K562 (cell line): ENCODE measurements around the gene CXCL17. TPM values are rescaled to one million over a fixed set of nuclear protein-coding genes. Genes with fewer than 3 reads are reported as not detected.

ENCODE experiments used
- ATF3 ChIP-seq, 2 experiments: fragments of 450-650 bp in 1 of 2; sonication (generic) in 1 of 2; formaldehyde crosslinking in 1 of 2; IDR thresholded peaks in 1 of 2; conservative IDR thresholded peaks in 1 of 2; 2 replicates each; pipeline versions ENCODE4 v1.6.1 to v1.8.1; 2016 to 2023; ENCODE audit warnings: mild to moderate bottlenecking in 2 of 2, moderate library complexity in 2 of 2, inconsistent platforms in 1 of 2, missing genetic modification reagents in 1 of 2
- CBX2 ChIP-seq: fragments of 200-600 bp; sonication (generic); IDR thresholded peaks from one replicate; pipeline ENCODE4 v1.6.1; 2012; ENCODE audit warnings: mild to moderate bottlenecking, low read length, inconsistent platforms; ENCODE audit not compliant: insufficient read depth, poor library complexity, severe bottlenecking
- CBX8 ChIP-seq: fragments of 200-600 bp; sonication (generic); IDR thresholded peaks from 2 replicates; pipeline ENCODE4 v1.6.1; 2012; ENCODE audit warnings: borderline replicate concordance, mixed run types, low read depth, mild to moderate bottlenecking, moderate library complexity, mixed read lengths, low read length, control low read depth, inconsistent platforms; ENCODE audit not compliant: poor library complexity, severe bottlenecking; ENCODE audit errors: extremely low read depth
- ESRRB ChIP-seq: fragments of 250-450 bp; sonication (Bioruptor Pico); IDR thresholded peaks from 2 replicates; pipeline ENCODE4 v1.5.0; 2020; ENCODE audit warnings: mild to moderate bottlenecking, moderate library complexity, borderline replicate concordance
- HES1 ChIP-seq: fragments of 450-650 bp; IDR thresholded peaks from 2 replicates; pipeline ENCODE4 v1.6.1; 2016; ENCODE audit warnings: low read depth, mild to moderate bottlenecking, moderate library complexity
- KAT7 ChIP-seq: sonication (generic); formaldehyde crosslinking; IDR thresholded peaks from 2 replicates; pipeline ENCODE4 v1.8.0; 2022; ENCODE audit warnings: missing genetic modification reagents, mild to moderate bottlenecking, borderline replicate concordance
- MYBL2 ChIP-seq, 2 experiments: fragments of 450-650 bp in 1 of 2; sonication (generic) in 1 of 2; formaldehyde crosslinking in 1 of 2; IDR thresholded peaks; 2 replicates each; pipeline versions ENCODE4 v1.6.1 to v1.8.1; 2017 to 2022; ENCODE audit warnings: borderline replicate concordance in 1 of 2, inconsistent platforms in 1 of 2, low read depth in 1 of 2, mild to moderate bottlenecking in 1 of 2, missing genetic modification reagents in 1 of 2, moderate library complexity in 1 of 2
- PURB ChIP-seq: sonication (generic); formaldehyde crosslinking; IDR thresholded peaks from 2 replicates; pipeline ENCODE4 v1.9.0; 2021; ENCODE audit warnings: low read depth, mild to moderate bottlenecking, missing genetic modification reagents
- SIN3A ChIP-seq, 2 experiments: fragments of 150-350 bp in 1 of 2; IDR thresholded peaks; 2 replicates each; pipeline ENCODE4 v1.6.1; 2011 to 2016; ENCODE audit warnings: borderline replicate concordance in 2 of 2, low read depth in 2 of 2, low read length in 2 of 2, mild to moderate bottlenecking in 2 of 2, moderate library complexity in 2 of 2; ENCODE audit not compliant: control insufficient read depth in 1 of 2
- SRSF3 ChIP-seq: fragments of 200-400 bp; formaldehyde crosslinking; IDR thresholded peaks from 2 replicates; pipeline ENCODE4 v1.6.1; 2016; ENCODE audit warnings: mild to moderate bottlenecking, low read length, moderate library complexity; ENCODE audit not compliant: insufficient read depth
- SUPT5H ChIP-seq: fragments of 450-650 bp; IDR thresholded peaks from 2 replicates; pipeline ENCODE4 v1.6.1; 2016
- ZNF197 ChIP-seq: fragments of 200-800 bp; sonication (Bioruptor generic); IDR thresholded peaks from 2 replicates; pipeline ENCODE4 v1.6.1; 2016; ENCODE audit warnings: low read depth, missing genetic modification characterization, missing compliant biosample characterization
- ZNF431 ChIP-seq: sonication (generic); formaldehyde crosslinking; IDR thresholded peaks from 2 replicates; pipeline ENCODE4 v1.8.0; 2022; ENCODE audit warnings: mild to moderate bottlenecking, missing genetic modification reagents
- ZNF695 ChIP-seq: fragments of 450-650 bp; formaldehyde crosslinking; IDR thresholded peaks from 2 replicates; pipeline ENCODE4 v1.4.0; 2020; ENCODE audit warnings: mild to moderate bottlenecking, moderate library complexity
- polyA plus RNA-seq, 8 experiments: library from polyadenylated mRNA; depleted of rRNA in 4 of 8; stranded (reverse) in 5 of 8; unstranded in 3 of 8; fragments of >200 nt; fragmentation: Nextera tagmentation in 2 of 8; fragmentation: Illumina TruSeq in 1 of 8; extraction: Ambion mirVana in 2 of 8; extraction: Trizol in 1 of 8; gene quantifications; 2 replicates each; pipeline versions ENCODE4 v1.2.1 to v1.2.3, GENCODE V29; 2011 to 2014; ENCODE audit warnings: inconsistent platforms in 1 of 8, missing spikeins in 1 of 8
- total RNA-seq, 7 experiments: library from RNA; depleted of rRNA in 6 of 7; stranded (reverse); fragments of >200 nt in 6 of 7; fragmentation: Illumina TruSeq in 2 of 7; extraction: Trizol in 2 of 7; gene quantifications; 2 replicates each; pipeline versions ENCODE4 v1.2.1 to v1.2.3, GENCODE V29; 2011 to 2021; ENCODE audit warnings: low replicate concordance in 1 of 7
- TF ChIP-seq, protein P1 (sequence below): fragments of 450-650 bp; formaldehyde crosslinking; IDR thresholded peaks from 2 replicates; pipeline ENCODE4 v1.4.0; 2020; ENCODE audit warnings: mild to moderate bottlenecking, moderate library complexity
- TF ChIP-seq, protein P2 (sequence below), 2 experiments: fragments of 450-650 bp in 1 of 2; IDR thresholded peaks; 2 replicates each; pipeline ENCODE4 v1.6.1; 2011 to 2017; ENCODE audit warnings: low read depth in 2 of 2, antibody characterized with exemption in 1 of 2, borderline replicate concordance in 1 of 2, low read length in 1 of 2, mild to moderate bottlenecking in 1 of 2, mixed read lengths in 1 of 2; ENCODE audit not compliant: control insufficient read depth in 1 of 2

CXCL17 gene
- total and polyA plus RNA-seq, 9 of the 15 experiments (the other 6 are each of a cell fraction or from before 2014, with no cell fraction given) = 0.10 to 0.15 TPM; not detected in 7

DNA sequence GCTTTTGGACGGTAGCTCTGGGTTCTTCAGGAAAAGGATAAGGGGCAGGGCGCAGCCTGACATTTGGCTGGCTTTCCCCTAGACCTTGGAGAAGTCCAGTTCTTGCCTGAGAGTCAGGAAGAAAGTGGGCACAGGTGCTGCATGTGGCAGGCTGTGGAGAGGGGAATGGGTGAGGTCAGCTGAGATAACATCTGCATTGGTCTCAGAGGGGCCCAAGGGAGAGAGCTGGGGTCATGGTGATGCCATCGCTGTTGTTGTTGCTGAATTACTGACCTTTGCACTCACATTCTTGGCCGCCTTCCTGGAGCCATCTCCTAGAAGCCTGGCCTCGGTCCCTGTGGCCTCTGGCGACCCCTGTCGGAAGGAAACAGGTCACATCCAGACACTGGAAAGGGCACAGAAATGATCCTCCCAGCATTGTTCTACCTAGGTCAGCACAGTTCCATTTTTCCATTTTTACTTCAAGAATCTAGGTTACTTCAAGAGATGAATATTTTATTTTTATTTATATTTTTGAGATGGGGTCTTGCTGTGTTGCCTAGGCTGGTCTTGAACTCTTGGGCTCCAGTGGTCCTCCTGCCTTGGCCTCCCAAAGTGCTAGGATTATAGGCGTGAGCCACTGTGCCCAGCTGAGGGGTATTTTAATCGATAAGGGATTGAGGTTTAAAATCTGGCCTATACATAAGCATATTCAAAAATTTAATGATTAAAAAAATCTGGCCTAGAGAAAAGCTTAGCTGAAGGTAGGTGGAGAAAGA, 9.1 kb downstream of the CXCL17 start (continued):
- TF ChIP-seq CBX8 (no peak), MYBL2 (IDR thresholded peaks at IDR 0.05; ENCODE audit: low read depth) (no peak), MYBL2 (CRISPR knock-in tag; IDR thresholded peaks at IDR 0.05; ENCODE audit: borderline replicate concordance) (no peak), ESRRB (CRISPR knock-in tag) (no peak), SIN3A (IDR thresholded peaks at IDR 0.05; ENCODE audit: borderline replicate concordance in 2 of 2, control insufficient read depth in 1 of 2, low read depth in 2 of 2, low read length in 2 of 2) (no peak), ZNF431 (CRISPR knock-in tag) (no peak), SUPT5H (no peak), KAT7 (CRISPR knock-in tag) (no peak), CBX2 (no peak), ZNF197 (no peak), HES1 (no peak), SRSF3 (no peak), ATF3 (IDR thresholded peaks at IDR 0.05) (peak; percentile 56; the same call in 1 of the 2 replicates), ATF3 (CRISPR knock-in tag; conservative IDR thresholded peaks at IDR 0.05) (no peak), PURB (CRISPR knock-in tag) (no peak), ZNF695 (CRISPR knock-in tag) (no peak)
- TF ChIP-seq, protein P1, sequence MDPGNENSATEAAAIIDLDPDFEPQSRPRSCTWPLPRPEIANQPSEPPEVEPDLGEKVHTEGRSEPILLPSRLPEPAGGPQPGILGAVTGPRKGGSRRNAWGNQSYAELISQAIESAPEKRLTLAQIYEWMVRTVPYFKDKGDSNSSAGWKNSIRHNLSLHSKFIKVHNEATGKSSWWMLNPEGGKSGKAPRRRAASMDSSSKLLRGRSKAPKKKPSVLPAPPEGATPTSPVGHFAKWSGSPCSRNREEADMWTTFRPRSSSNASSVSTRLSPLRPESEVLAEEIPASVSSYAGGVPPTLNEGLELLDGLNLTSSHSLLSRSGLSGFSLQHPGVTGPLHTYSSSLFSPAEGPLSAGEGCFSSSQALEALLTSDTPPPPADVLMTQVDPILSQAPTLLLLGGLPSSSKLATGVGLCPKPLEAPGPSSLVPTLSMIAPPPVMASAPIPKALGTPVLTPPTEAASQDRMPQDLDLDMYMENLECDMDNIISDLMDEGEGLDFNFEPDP (CRISPR knock-in tag) = no peak
- TF ChIP-seq, protein P2, sequence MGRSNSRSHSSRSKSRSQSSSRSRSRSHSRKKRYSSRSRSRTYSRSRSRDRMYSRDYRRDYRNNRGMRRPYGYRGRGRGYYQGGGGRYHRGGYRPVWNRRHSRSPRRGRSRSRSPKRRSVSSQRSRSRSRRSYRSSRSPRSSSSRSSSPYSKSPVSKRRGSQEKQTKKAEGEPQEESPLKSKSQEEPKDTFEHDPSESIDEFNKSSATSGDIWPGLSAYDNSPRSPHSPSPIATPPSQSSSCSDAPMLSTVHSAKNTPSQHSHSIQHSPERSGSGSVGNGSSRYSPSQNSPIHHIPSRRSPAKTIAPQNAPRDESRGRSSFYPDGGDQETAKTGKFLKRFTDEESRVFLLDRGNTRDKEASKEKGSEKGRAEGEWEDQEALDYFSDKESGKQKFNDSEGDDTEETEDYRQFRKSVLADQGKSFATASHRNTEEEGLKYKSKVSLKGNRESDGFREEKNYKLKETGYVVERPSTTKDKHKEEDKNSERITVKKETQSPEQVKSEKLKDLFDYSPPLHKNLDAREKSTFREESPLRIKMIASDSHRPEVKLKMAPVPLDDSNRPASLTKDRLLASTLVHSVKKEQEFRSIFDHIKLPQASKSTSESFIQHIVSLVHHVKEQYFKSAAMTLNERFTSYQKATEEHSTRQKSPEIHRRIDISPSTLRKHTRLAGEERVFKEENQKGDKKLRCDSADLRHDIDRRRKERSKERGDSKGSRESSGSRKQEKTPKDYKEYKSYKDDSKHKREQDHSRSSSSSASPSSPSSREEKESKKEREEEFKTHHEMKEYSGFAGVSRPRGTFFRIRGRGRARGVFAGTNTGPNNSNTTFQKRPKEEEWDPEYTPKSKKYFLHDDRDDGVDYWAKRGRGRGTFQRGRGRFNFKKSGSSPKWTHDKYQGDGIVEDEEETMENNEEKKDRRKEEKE (IDR thresholded peaks at IDR 0.05; ENCODE audit: borderline replicate concordance in 1 of 2, control insufficient read depth in 1 of 2, low read depth in 2 of 2, low read length in 1 of 2) = no peak
